ENCODE measurements around the gene SUGT1.
A peak's percentile ranks its signal among the peaks of the same experiment; 100 is the strongest.

- no peak for TF ChIP-seq EZH2 (IDR thresholded peaks at IDR 0.05; ENCODE audit: borderline replicate concordance, low read depth, low read length, poor library complexity, severe bottlenecking)
- TF ChIP-seq, protein P1, sequence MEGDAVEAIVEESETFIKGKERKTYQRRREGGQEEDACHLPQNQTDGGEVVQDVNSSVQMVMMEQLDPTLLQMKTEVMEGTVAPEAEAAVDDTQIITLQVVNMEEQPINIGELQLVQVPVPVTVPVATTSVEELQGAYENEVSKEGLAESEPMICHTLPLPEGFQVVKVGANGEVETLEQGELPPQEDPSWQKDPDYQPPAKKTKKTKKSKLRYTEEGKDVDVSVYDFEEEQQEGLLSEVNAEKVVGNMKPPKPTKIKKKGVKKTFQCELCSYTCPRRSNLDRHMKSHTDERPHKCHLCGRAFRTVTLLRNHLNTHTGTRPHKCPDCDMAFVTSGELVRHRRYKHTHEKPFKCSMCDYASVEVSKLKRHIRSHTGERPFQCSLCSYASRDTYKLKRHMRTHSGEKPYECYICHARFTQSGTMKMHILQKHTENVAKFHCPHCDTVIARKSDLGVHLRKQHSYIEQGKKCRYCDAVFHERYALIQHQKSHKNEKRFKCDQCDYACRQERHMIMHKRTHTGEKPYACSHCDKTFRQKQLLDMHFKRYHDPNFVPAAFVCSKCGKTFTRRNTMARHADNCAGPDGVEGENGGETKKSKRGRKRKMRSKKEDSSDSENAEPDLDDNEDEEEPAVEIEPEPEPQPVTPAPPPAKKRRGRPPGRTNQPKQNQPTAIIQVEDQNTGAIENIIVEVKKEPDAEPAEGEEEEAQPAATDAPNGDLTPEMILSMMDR (conservative IDR thresholded peaks at IDR 0.05; ENCODE audit: low read depth, low read length): 0 out of 2 replicates have a peak, but pooled peaks have one; percentile 6
These were observed 306 bp downstream of the SUGT1 start for GRCh38 chr13:52652980-52653303.
